ENCODE measurements around the gene PEAR1. TPM values are rescaled to one million over a fixed set of nuclear protein-coding genes. Genes with fewer than 3 reads are reported as not detected.

PEAR1 gene
- total RNA-seq, 2 experiments from 2014 or later, result not detected

- Histone ChIP-seq H3K9me3 (ENCODE audit: low read length) (no peaks in the 10 kb centered on the region), H4K20me1 (ENCODE audit: insufficient read depth, low read length) (no peaks in the 10 kb centered on the region), H3K27ac (ENCODE audit: low read depth, low read length, poor library complexity, severe bottlenecking) (no peak overlapping the region), H2AFZ (ENCODE audit: low read length) (no peak overlapping the region), H3K36me3 (ENCODE audit: insufficient read depth, low read length) (no peaks in the 10 kb centered on the region), H3K4me3 (ENCODE audit: low read depth, low read length, poor library complexity, severe bottlenecking) (no peak overlapping the region), H3K4me2 (ENCODE audit: low read length) (no peak overlapping the region), H3K79me2 (ENCODE audit: insufficient read depth, low read depth, low read length) (no peaks in the 10 kb centered on the region), H3K9me2 (ENCODE audit: insufficient read depth, low read length) (no peaks in the 10 kb centered on the region), H3K4me1 (ENCODE audit: insufficient read depth, low read length, poor library complexity, severe bottlenecking) (peaks cover 2% of the 10 kb centered on the region)
- DNase-seq (ENCODE audit: low spot score), result no peak
- POLR2A ChIA-PET, result no interaction called here
- TF ChIP-seq EZH2phosphoT487 (IDR thresholded peaks at IDR 0.05; ENCODE audit: borderline replicate concordance, low read depth, low read length) (no peak), CTCF (conservative IDR thresholded peaks at IDR 0.05; ENCODE audit: low read length) (no peak)
- intact Hi-C loops (cut with micrococcal nuclease; ENCODE audit: unreplicated experiment), result no loop called here
- no TSS peak for BruUV-seq (replicated peaks)
- CTCF ChIA-PET (ENCODE audit: unreplicated experiment), result no interaction called here
These were observed 28.3 kb upstream of the PEAR1 start for GRCh38 chr1:156865258-156865657.

- CTCF ChIA-PET (ENCODE audit: unreplicated experiment), result no interaction called here
- intact Hi-C loops (cut with micrococcal nuclease; ENCODE audit: unreplicated experiment), result no loop called here
- no peak overlapping the region for H3K4me2 ChIP-seq (ENCODE audit: low read length)
These were observed 27.7 kb upstream of the PEAR1 start for GRCh38 chr1:156865865-156866248.

More at GRCh38 chr1:156865865-156866248, 27.7 kb upstream of the PEAR1 start:
- TF ChIP-seq EZH2phosphoT487 (IDR thresholded peaks at IDR 0.05; ENCODE audit: borderline replicate concordance, low read depth, low read length) (no peak), CTCF (conservative IDR thresholded peaks at IDR 0.05; ENCODE audit: low read length) (no peak)
- H3K4me3 ChIP-seq (ENCODE audit: low read depth, low read length, poor library complexity, severe bottlenecking), result no peak overlapping the region
- no TSS peak for BruUV-seq (replicated peaks)
- no peaks in the 10 kb centered on the region for H3K9me2 ChIP-seq (ENCODE audit: insufficient read depth, low read length)
- H3K4me1 ChIP-seq (ENCODE audit: insufficient read depth, low read length, poor library complexity, severe bottlenecking), result no peaks in the 10 kb centered on the region
- no peaks in the 10 kb centered on the region for H3K79me2 ChIP-seq (ENCODE audit: insufficient read depth, low read depth, low read length)
- H3K9me3 ChIP-seq (ENCODE audit: low read length), result no peaks in the 10 kb centered on the region
- H3K27ac ChIP-seq (ENCODE audit: low read depth, low read length, poor library complexity, severe bottlenecking), result no peak overlapping the region
- DNase-seq (ENCODE audit: low spot score), result no peak
- no peak overlapping the region for H2AFZ ChIP-seq (ENCODE audit: low read length)
- no peaks in the 10 kb centered on the region for H3K36me3 ChIP-seq (ENCODE audit: insufficient read depth, low read length)
- POLR2A ChIA-PET, result no interaction called here
- H4K20me1 ChIP-seq (ENCODE audit: insufficient read depth, low read length), result no peaks in the 10 kb centered on the region
